Measurements from ENCODE around the gene PGLYRP2.

PGLYRP2 gene, protein sequence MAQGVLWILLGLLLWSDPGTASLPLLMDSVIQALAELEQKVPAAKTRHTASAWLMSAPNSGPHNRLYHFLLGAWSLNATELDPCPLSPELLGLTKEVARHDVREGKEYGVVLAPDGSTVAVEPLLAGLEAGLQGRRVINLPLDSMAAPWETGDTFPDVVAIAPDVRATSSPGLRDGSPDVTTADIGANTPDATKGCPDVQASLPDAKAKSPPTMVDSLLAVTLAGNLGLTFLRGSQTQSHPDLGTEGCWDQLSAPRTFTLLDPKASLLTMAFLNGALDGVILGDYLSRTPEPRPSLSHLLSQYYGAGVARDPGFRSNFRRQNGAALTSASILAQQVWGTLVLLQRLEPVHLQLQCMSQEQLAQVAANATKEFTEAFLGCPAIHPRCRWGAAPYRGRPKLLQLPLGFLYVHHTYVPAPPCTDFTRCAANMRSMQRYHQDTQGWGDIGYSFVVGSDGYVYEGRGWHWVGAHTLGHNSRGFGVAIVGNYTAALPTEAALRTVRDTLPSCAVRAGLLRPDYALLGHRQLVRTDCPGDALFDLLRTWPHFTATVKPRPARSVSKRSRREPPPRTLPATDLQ

DNA sequence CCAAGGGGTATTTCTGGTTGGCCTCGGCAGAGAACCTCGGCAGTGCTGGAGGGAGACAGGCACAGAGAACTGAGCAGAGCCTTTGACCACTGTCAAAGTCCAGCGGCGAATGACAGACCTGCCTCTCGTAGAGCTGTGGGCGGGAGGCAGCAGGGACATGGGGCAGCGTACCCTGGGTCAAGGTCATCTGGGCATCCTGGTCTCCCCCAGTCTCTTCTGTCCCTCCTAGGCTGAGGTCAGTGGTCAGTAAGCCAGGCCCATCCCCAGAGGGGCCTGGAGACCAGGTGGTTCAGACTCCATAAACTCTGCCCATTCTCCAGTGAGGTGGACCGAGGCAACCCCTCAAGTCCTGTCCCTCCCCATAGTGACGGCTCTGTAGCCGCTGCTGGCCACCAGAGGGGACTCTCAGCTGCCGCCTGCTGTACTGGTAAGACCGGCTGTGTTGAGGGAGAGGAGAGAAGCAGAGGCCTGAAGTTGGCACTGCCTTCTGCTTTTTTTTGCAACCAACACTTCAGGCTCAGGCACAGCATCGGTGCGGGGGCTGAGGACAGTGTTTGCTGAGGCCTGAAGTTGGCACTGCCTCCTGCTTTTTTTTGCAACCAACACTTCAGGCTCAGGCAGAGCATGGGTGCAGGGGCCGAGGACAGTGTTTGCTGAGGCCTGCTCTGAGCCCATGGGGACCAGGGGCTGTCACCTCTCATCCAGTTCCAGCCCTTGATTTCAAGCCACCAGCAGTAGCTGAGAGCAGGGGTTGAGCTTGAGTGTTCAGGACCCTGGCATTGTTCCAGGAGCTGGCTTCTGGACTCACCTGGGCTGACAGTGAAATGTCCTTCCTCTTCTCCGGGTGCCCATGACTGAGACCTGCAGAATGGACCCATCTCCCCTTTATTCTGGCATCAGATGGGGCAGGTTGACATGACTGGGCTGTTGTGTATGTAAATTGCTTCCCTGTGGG, at the start of gene PGLYRP2:
TSS of gene PGLYRP2 (minus strand) at position 111 of the 955 bp plus-strand sequence. CDS start 130 bp downstream, outside the sequence.
- no peak for DNase-seq (ENCODE audit: low spot score)
- TF ChIP-seq, protein P1, sequence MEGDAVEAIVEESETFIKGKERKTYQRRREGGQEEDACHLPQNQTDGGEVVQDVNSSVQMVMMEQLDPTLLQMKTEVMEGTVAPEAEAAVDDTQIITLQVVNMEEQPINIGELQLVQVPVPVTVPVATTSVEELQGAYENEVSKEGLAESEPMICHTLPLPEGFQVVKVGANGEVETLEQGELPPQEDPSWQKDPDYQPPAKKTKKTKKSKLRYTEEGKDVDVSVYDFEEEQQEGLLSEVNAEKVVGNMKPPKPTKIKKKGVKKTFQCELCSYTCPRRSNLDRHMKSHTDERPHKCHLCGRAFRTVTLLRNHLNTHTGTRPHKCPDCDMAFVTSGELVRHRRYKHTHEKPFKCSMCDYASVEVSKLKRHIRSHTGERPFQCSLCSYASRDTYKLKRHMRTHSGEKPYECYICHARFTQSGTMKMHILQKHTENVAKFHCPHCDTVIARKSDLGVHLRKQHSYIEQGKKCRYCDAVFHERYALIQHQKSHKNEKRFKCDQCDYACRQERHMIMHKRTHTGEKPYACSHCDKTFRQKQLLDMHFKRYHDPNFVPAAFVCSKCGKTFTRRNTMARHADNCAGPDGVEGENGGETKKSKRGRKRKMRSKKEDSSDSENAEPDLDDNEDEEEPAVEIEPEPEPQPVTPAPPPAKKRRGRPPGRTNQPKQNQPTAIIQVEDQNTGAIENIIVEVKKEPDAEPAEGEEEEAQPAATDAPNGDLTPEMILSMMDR (IDR thresholded peaks at IDR 0.05; ENCODE audit: extremely low read depth, missing control alignments): no peak

DNA sequence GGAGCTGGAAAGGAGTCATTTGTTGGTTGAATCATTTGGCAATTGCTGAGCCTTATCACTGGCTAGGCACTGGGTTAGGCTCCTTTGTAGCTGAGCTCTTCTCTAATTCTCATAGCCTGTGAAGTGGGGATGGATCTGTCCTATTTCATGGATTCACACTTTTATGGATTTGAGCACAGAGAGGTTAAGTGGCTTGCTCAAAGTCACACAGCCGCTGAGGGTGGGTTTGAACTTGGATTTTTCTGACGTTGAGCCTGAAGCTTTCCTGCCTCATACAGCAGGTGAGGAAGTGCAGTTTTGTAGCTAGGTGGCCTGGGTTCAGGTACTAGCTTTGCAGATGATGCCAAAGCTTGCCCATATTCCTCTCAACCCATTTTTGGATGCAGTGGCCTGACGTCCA, 48.4 kb upstream of the PGLYRP2 start:
- no peak for DNase-seq (ENCODE audit: low spot score)
- TF ChIP-seq, protein P1 (IDR thresholded peaks at IDR 0.05; ENCODE audit: extremely low read depth, missing control alignments): no peak

DNA sequence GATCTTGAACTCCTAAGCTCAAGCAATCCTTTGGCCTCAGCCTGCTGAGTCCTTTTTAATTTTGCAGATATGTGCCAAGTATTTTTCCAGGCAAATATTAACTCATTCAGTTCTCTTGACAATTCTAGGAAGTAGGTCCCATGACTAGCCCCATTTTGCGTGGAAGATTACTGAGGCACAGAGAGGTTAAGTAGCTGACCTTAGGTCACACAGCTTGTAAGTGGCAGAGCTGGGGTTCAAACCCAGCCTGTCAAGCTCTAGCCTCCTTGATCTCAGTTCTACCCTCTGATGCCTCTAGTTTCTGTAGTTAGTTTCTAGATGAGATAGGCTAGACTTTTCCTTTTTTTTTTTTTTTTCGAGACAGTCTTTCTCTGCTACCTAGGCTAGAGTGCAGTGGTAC, 47.1 kb upstream of the PGLYRP2 start:
- no peak for DNase-seq (ENCODE audit: low spot score)
- TF ChIP-seq, protein P1 (IDR thresholded peaks at IDR 0.05; ENCODE audit: extremely low read depth, missing control alignments): no peak

DNA sequence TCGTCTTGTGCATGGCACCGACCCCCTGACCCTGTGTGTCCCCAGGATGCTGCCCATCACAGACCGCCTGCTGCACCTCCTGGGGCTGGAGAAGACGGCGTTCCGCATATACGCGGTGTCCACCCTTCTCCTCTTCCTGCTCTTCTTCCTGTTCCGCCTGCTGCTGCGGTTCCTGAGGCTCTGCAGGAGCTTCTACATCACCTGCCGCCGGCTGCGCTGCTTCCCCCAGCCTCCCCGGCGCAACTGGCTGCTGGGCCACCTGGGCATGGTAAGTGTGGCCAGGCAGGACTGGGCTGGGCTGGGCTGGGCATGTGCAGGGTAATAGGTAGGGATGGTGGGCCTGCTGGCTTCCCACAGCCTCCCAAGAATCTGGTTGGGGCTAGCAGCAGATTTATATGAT, 46.0 kb upstream of the PGLYRP2 start:
- TF ChIP-seq, protein P1 (IDR thresholded peaks at IDR 0.05; ENCODE audit: extremely low read depth, missing control alignments): no peak
- no peak for DNase-seq (ENCODE audit: low spot score)

DNA sequence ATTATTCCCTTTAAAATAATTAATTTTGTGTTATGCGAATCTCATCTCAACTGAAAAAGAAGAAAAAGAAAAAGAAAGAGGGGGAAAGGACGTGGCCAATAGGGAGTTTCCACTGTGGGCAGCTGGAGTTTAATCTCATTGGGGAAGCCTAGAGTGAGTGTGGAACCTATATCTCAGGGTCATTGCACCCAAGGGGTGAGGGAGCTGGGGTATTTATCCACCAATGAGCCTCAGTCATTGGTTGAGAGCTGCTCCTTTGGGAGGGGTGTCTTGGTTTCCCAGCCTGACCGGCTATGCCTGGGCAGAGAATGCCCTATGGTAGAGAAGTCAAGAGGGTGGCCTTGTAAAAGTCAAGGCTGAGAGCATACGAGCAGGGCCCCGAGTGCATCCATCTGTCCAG, 45.5 kb upstream of the PGLYRP2 start:
- DNase-seq (ENCODE audit: low spot score): no peak
- TF ChIP-seq, protein P1 (IDR thresholded peaks at IDR 0.05; ENCODE audit: extremely low read depth, missing control alignments): no peak

DNA sequence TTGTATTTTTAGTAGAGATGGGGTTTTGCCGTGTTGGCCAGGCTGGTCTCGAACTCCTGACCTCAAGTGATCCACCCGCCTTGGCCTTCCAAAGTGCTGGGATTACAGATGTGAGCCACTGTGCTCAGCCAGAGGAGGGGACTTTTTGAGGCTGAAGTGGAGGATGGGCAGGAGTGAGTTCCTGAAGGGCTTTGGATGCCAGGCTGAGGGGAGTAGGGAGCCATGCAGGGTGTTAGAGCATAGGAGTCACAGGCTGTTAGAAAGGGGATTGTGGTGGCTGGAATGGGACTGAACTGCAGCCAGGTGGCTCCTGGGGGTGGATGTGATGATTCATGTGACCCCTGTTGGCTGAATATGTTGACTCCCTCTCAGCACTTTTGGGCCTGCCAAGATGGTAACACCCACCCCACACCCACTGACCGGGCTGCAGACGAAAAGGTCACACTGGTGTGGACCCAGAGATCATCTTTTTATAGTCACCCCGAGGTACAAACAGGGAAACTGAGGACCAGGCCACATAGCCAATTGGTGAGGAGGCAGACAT, 40.2 kb upstream of the PGLYRP2 start:
- TF ChIP-seq, protein P1 (IDR thresholded peaks at IDR 0.05; ENCODE audit: extremely low read depth, missing control alignments): no peak
- no peak for DNase-seq (ENCODE audit: low spot score)

Measured in GM20000 (cell line).